IPS DF 4.7 (cell line): Measurements from ENCODE around the gene DEGS2.

ENCODE experiments used
- DNase-seq: peaks from one replicate; pipeline ENCODE4 v3.0.0-alpha.2; 2013; ENCODE audit warnings: low spot score; ENCODE audit errors: extremely low read depth

Gene DEGS2

DNA sequence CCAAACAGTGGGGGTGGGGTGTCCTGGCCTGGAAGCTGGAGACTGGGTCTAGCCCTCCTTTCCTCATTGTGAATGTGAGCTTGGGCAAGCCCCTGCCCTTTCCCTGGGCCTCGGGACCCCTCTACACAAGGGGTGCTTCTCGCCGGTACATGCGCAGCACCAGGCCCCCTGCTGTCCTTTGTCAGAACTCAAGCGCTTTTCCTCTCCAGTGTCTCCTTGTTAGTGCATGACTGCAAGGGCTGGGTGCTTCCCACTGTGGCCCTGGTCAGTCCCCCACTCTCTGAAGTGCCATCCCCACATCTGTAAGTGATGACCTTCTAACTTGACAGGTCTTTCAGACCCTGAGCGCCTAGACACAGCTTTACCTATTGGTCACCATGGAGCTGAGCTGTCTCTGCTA is 44.2 kb downstream of the DEGS2 start:
- no peak for DNase-seq

DNA sequence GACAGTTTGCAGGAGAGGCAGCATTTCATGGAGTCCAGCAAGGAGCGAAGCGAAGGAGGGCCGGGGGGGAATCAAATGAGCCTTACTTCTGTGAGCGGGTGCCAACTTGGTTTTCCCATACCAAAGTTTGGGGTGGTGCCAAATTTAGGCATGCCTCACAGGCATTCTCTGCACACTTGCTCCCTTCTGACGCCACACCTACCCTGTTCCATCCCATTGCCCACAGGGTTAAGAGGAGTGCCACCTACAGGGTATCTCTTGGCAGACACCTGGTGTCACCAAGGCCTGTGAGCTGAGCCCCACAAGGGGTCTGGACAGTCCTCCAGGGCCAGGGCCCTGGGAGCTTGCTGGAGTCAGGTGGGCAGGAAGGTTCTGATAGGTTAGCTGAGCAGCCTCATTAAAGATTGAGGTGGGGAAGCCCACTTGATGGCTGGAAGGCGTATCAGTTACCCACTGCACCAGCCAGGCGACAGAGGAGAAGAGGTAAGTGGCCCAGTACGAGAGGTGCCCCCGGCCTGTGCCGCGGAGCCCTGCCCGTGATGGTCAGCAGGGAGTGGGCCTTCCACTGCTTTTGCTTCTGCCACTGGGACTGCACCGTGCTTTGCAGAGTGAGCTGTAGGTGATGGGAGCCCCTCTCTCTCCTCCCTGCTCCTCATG is 45.2 kb downstream of the DEGS2 start:
- no peak for DNase-seq

DNA sequence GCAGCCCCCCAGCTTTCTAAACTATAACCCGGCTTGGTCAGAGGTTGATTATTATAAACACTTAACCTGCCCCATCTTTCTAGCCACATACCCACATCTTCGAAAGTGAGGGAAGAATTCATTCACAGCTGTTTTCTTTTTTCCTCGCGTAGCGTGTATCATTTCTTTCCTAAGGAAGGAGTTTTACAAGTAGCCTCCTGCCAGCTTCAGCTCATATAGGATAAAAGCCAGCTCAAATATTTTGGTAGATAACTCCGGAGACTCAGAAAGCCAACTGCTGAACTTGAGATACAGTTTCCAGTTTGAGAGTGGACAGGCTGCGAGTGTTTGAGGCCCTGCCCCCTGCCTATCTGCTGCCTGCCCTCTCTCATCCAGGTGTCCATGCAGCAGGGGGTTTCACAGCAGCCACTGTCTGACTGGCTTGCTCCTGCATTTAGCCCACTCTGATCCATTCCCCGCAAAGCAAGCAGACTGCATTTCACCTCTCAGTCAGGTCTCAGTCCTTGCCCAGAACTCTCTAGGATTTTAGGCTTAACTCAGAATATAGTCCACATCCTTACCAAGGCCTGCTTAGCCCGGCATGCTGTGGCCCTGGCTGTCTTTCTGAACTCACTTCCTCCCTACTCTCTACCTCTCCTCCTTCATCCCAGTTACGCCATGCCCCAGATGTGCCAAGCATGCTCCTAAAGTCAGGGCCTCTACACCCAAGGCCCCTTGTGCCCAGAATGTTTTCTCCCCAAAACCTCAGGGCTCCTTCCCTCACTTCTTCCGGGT is 47.3 kb downstream of the DEGS2 start:
- no peak for DNase-seq

GRCh38 chr14:100110816-100111215 is 48.6 kb downstream of the DEGS2 start:
- DNase-seq, result no peak

- no peak for DNase-seq
Measured at GRCh38 chr14:100109594-100109955, 49.9 kb downstream of the DEGS2 start.

DNA sequence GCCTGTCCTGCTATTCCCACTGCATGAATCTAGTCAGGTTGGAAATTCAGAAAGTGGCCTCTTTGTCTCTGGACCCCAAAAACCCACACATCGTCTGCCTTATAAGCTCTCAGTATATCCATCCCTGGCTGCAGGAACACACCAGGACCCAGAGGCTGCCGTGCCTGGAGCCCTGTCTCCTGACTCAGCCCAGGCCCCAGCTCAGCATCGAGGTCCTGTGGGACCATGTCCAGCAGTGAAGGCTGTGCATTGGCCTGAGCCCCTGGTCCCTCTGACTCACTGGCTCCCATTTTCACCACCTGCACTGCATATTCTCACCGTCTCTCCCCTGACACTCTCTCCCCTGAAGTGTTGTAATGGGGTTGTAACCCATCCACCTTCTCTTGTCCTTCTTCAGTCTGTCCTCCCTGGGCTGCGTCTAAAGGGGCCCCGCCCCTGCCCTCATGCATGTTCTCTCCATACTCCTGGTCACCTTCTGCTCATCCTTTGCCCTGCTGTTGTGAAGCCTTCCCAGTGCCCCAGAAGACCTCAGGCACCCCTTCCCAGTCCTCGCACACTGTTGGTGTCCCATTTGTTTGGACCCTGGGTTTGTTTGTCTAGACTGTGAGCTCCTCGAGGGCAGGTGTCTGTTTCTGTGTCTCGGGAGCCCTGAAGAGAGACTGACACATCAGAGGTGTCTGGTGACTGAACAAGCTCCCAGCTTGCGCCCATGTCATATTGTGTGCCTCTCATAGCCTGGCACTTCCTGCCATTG is 50.4 kb downstream of the DEGS2 start:
- DNase-seq, result no peak

GRCh38 chr14:100108042-100108825 is 51.2 kb downstream of the DEGS2 start:
- peak; percentile 68 for DNase-seq

GRCh38 chr14:100107236-100107635 is 52.2 kb downstream of the DEGS2 start:
- DNase-seq, result no peak

- no peak for DNase-seq
Measured at GRCh38 chr14:100106250-100107112, 53.0 kb downstream of the DEGS2 start.

- no peak for DNase-seq
Measured at GRCh38 chr14:100105357-100106169, 53.9 kb downstream of the DEGS2 start.

DNA sequence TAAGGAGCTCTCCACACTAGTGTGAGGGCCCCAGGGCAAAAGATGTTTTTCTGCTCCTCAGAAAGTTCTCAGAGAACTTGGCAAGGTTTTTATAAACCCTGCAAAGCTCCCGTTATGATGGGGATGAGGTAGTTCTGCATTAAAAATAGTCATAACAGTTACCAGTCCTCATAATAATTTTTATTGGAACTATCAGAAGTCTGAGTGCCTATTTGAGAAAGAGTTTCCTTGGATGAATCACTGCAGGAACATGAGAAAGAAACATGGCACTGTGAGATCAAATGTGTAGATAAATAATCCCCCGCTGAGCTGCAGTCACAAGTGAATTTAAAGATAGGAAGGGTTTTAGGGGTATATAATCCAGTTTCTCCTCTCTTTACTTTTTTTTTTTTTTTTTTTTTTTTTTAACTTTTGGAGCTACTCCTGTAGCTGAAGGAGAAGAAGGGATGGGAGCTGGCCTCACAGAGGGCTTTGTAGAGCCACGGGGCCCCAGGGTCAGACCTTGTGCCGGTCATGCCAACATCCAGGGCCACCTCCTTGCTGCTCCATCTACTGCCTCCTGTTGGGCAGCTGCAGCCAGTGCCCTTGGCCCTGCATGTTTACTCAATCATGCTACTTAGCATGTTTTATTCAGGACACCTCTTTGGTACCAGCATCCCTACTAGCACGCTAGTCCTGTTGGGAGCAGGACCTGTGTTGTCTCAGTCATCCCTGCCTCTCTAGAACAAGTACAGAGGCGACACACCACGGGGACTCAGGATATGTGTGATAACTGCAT is 54.7 kb downstream of the DEGS2 start:
- DNase-seq, result no peak

DNA sequence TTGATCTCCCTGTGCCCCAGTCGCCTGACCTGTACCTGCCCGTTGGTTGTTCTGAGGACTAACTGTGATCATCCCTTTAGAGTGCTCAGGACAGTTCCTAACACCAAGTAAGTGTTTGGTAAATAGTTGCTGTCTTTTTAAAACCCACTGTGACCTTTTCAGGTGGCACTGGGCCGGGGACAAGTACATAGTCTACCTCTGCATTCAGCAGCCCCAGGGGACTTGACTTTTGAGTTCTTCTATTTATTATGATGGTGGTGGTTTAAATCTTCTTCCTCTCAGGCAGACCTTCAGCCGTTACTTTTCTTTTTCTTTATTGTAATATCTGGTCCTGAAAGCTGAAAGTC is 55.5 kb downstream of the DEGS2 start:
- no peak for DNase-seq

GRCh38 chr14:100103250-100104005 is 56.0 kb downstream of the DEGS2 start:
- DNase-seq, result no peak

DNA sequence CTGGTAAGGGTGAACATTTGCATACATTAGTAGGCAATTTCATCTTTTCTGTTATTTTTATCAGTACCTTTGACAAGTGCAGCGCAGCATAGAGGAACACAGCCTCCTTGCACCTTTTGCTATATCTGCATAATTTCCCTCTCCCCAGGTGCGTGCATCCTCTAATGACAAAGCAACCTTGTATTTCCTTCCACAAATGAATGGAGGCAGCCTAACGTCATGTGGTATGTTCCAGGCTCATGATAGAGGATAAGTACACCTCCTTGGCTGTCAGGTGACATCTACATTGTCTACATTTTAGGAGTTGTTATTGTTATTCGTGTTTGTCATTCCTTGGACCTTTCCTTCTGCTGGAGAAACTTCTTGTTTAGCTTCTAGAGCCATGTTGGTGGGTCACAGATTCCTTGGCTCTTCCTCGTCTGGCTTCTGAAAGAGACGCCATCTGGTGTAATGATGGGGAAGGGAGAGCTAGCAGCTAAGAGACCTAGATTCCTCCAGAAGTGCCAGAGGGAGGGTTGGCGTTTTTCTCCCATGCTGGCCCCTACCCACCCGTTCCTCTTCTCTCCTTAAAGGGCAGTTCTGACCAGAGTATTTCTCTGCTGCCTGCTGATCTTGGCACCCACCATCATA is 57.2 kb downstream of the DEGS2 start:
- DNase-seq, result no peak

GRCh38 chr14:100100032-100100703 is 59.3 kb downstream of the DEGS2 start:
- DNase-seq, result no peak

DNA sequence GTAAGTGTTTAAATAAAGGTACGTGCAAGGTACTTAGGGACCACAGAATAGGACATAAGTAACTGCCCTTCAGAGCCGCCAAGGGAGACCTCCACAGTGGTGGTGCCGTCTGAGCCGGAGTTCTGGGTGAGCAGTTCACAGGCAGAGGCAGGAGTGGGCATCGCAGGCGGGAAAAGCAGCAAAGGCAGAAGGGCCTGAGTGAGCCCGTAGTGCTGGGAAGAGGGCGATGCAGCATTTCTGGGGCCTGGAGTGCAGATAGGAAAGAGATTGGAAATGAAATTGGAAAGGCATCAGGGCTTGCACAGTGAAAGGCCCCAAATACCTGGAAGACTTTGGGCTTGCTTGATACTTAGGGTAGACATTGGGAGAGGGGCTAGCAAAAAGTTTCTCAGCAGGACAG is 61.3 kb downstream of the DEGS2 start:
- no peak for DNase-seq

- DNase-seq, result no peak
Measured at GRCh38 chr14:100096656-100097055, 62.8 kb downstream of the DEGS2 start.
